Neural cell (in vitro differentiated cells): ENCODE measurements around the gene VWF. TPM values are rescaled to one million over a fixed set of nuclear protein-coding genes. Genes with fewer than 3 reads are reported as not detected.

Source experiments
- H2AFZ ChIP-seq: fragments of 200-600, 300-800 bp; sonication (generic), shearing (Covaris generic); 2 replicates; pipeline ENCODE4 v1.6.0; 2014; ENCODE audit warnings: low read depth, mild to moderate bottlenecking, antibody characterized with exemption, low read length, moderate library complexity
- H3F3A ChIP-seq: fragments of 200-600 bp; shearing (Covaris generic); 2 replicates; pipeline ENCODE4 v1.6.1; 2016; ENCODE audit warnings: mild to moderate bottlenecking, moderate library complexity, mixed read lengths, antibody characterized with exemption, low read length; ENCODE audit not compliant: insufficient read depth, poor library complexity, severe bottlenecking
- H3K27ac ChIP-seq: fragments of 200-600, 300-800 bp; sonication (generic), shearing (Covaris generic); 2 replicates; pipeline ENCODE4 v1.5.1; 2014; ENCODE audit warnings: mild to moderate bottlenecking, low read length, moderate library complexity
- H3K27me3 ChIP-seq: fragments of 300-800, 200-600 bp; sonication (generic), shearing (Covaris generic); 2 replicates; pipeline ENCODE4 v1.6.0; 2014; ENCODE audit warnings: mild to moderate bottlenecking, low read depth, low read length, moderate library complexity; ENCODE audit not compliant: insufficient read depth
- H3K36me3 ChIP-seq: fragments of 300-800, 200-600 bp; sonication (generic), shearing (Covaris generic); 2 replicates; pipeline ENCODE4 v1.5.1; 2014; ENCODE audit warnings: mild to moderate bottlenecking, antibody characterized with exemption, low read length, moderate library complexity; ENCODE audit not compliant: insufficient read depth
- H3K4me2 ChIP-seq: fragments of 300-800, 200-600 bp; sonication (generic), shearing (Covaris generic); 2 replicates; pipeline ENCODE4 v1.6.0; 2014; ENCODE audit warnings: mild to moderate bottlenecking, low read length
- H3K4me3 ChIP-seq: fragments of 300-800, 200-600 bp; sonication (generic), shearing (Covaris generic); 2 replicates; pipeline ENCODE4 v1.5.1; 2014; ENCODE audit warnings: mild to moderate bottlenecking, low read length, moderate library complexity
- H3K79me2 ChIP-seq: fragments of 200-600 bp; shearing (Covaris generic); replicated peaks from 2 replicates; pipeline ENCODE4 v1.6.0; 2014; ENCODE audit warnings: mild to moderate bottlenecking, low read length, moderate library complexity; ENCODE audit not compliant: insufficient read depth
- H3K9ac ChIP-seq: fragments of 300-800, 200-600 bp; sonication (generic), shearing (Covaris generic); 2 replicates; pipeline ENCODE4 v1.6.1; 2016; ENCODE audit warnings: mild to moderate bottlenecking, low read length, mixed read lengths
- H3K9me2 ChIP-seq: fragments of 200-600 bp; shearing (Covaris generic); 2 replicates; pipeline ENCODE4 v1.6.1; 2016; ENCODE audit warnings: mild to moderate bottlenecking, low read length, mixed read lengths; ENCODE audit not compliant: insufficient read depth
- H3K9me3 ChIP-seq: fragments of 200-600, 300-800 bp; sonication (generic), shearing (Covaris generic); 2 replicates; pipeline ENCODE4 v1.6.1; 2016; ENCODE audit warnings: mild to moderate bottlenecking, mixed run types, low read length, moderate library complexity, mixed read lengths
- H4K20me1 ChIP-seq: fragments of 200-600 bp; shearing (Covaris generic); 2 replicates; pipeline ENCODE4 v1.6.1; 2016; ENCODE audit warnings: mild to moderate bottlenecking, mixed run types; ENCODE audit not compliant: insufficient read depth
- EP300 ChIP-seq: fragments of 450-650 bp; conservative IDR thresholded peaks from 2 replicates; pipeline ENCODE4 v1.6.1; 2014; ENCODE audit warnings: antibody characterized with exemption, mild to moderate bottlenecking, moderate library complexity; ENCODE audit not compliant: poor library complexity, severe bottlenecking
- EZH2 ChIP-seq: fragments of 200-600, 300-800 bp; shearing (Covaris generic), sonication (generic); IDR thresholded peaks from 2 replicates; pipeline ENCODE4 v1.6.1; 2014; ENCODE audit warnings: antibody characterized with exemption, low read length, borderline replicate concordance, mild to moderate bottlenecking; ENCODE audit not compliant: insufficient read depth, poor library complexity, severe bottlenecking
- MXI1 ChIP-seq: fragments of 450-650 bp; conservative IDR thresholded peaks from 2 replicates; pipeline ENCODE4 v1.6.1; 2014; ENCODE audit warnings: antibody characterized with exemption, mild to moderate bottlenecking; ENCODE audit not compliant: poor library complexity, severe bottlenecking
- POLR2AphosphoS5 ChIP-seq: IDR thresholded peaks from 2 replicates; pipeline ENCODE4 v1.6.1; 2012
- RAD21 ChIP-seq: fragments of 450-650 bp; conservative IDR thresholded peaks from 2 replicates; pipeline ENCODE4 v1.6.1; 2014; ENCODE audit warnings: antibody characterized with exemption, mild to moderate bottlenecking, moderate library complexity
- SMC3 ChIP-seq: fragments of 450-650 bp; conservative IDR thresholded peaks from 2 replicates; pipeline ENCODE4 v1.6.1; 2014; ENCODE audit warnings: antibody characterized with exemption, mild to moderate bottlenecking, moderate library complexity; ENCODE audit not compliant: poor library complexity
- TAF1 ChIP-seq: IDR thresholded peaks from 2 replicates; pipeline ENCODE4 v1.6.1; 2012; ENCODE audit warnings: low read depth
- polyA plus RNA-seq: library from polyadenylated mRNA; depleted of rRNA; stranded (reverse); fragments of >200 nt; gene quantifications from 2 replicates; pipeline ENCODE4 v1.2.3, GENCODE V29; 2014
- TF ChIP-seq, protein P1 (sequence below): IDR thresholded peaks from 2 replicates; pipeline ENCODE4 v1.6.1; 2012; ENCODE audit warnings: borderline replicate concordance
- TF ChIP-seq, protein P2 (sequence below): fragments of 450-650 bp; IDR thresholded peaks from 2 replicates; pipeline ENCODE4 v1.5.1; 2014; ENCODE audit warnings: antibody characterized with exemption, mild to moderate bottlenecking, moderate library complexity; ENCODE audit not compliant: poor library complexity, severe bottlenecking

The VWF gene
- polyA plus RNA-seq, 1 donor from 2014 or later: not detected

DNA sequence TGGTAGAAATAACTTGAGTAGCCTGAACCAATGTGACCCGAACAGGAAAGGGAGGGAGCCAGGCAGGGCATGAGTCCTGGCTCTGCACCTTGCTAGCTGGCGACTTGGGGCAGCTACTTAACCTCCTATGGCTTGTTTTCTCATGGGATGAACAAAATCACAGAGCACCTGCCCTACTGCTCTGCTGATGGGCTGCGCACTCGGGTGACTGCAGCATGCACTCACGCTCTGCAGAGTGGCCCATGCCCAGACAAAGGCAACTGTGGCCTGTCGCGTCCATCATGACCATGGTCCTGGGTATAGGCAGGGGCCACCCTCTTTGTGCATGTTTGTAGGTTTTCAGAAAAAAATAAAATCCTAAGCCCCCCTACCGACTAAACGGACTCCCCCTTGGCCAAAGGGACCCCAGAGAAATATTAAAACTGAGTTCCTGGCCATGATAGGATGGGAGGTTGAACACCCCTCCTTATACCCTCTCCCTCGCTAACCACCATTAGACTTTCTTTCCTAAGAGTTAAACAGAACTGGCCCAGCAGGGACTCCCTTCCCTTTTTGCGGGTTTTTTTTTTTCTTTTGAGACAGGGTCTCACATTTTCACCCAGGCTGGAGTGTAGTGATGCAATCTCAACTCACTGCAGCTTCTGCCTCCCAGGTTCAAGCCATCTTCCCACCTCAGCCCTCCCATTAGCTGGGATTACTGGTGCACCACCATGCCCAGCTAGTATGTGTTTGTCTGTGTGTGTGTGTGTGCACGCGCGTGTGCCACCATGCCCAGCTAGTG is 32.5 kb downstream of the VWF start:
- no peaks in the 10 kb centered on the region for H3K9me3 ChIP-seq
- H3F3A ChIP-seq: no peaks in the 10 kb centered on the region
- H3K4me3 ChIP-seq: no peak overlapping the region
- no peaks in the 10 kb centered on the region for H3K79me2 ChIP-seq
- no peaks in the 10 kb centered on the region for H3K9me2 ChIP-seq
- no peak overlapping the region for H3K27ac ChIP-seq
- TF ChIP-seq EP300 (no peak), POLR2AphosphoS5 (no peak), RAD21 (no peak), MXI1 (no peak), SMC3 (no peak), TAF1 (no peak), EZH2 (no peak)
- TF ChIP-seq, protein P1, sequence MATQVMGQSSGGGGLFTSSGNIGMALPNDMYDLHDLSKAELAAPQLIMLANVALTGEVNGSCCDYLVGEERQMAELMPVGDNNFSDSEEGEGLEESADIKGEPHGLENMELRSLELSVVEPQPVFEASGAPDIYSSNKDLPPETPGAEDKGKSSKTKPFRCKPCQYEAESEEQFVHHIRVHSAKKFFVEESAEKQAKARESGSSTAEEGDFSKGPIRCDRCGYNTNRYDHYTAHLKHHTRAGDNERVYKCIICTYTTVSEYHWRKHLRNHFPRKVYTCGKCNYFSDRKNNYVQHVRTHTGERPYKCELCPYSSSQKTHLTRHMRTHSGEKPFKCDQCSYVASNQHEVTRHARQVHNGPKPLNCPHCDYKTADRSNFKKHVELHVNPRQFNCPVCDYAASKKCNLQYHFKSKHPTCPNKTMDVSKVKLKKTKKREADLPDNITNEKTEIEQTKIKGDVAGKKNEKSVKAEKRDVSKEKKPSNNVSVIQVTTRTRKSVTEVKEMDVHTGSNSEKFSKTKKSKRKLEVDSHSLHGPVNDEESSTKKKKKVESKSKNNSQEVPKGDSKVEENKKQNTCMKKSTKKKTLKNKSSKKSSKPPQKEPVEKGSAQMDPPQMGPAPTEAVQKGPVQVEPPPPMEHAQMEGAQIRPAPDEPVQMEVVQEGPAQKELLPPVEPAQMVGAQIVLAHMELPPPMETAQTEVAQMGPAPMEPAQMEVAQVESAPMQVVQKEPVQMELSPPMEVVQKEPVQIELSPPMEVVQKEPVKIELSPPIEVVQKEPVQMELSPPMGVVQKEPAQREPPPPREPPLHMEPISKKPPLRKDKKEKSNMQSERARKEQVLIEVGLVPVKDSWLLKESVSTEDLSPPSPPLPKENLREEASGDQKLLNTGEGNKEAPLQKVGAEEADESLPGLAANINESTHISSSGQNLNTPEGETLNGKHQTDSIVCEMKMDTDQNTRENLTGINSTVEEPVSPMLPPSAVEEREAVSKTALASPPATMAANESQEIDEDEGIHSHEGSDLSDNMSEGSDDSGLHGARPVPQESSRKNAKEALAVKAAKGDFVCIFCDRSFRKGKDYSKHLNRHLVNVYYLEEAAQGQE: no peak
- TF ChIP-seq, protein P2, sequence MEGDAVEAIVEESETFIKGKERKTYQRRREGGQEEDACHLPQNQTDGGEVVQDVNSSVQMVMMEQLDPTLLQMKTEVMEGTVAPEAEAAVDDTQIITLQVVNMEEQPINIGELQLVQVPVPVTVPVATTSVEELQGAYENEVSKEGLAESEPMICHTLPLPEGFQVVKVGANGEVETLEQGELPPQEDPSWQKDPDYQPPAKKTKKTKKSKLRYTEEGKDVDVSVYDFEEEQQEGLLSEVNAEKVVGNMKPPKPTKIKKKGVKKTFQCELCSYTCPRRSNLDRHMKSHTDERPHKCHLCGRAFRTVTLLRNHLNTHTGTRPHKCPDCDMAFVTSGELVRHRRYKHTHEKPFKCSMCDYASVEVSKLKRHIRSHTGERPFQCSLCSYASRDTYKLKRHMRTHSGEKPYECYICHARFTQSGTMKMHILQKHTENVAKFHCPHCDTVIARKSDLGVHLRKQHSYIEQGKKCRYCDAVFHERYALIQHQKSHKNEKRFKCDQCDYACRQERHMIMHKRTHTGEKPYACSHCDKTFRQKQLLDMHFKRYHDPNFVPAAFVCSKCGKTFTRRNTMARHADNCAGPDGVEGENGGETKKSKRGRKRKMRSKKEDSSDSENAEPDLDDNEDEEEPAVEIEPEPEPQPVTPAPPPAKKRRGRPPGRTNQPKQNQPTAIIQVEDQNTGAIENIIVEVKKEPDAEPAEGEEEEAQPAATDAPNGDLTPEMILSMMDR: no peak
- H3K4me2 ChIP-seq: no peak overlapping the region
- H3K27me3 ChIP-seq: no peaks in the 10 kb centered on the region
- no peaks in the 10 kb centered on the region for H3K36me3 ChIP-seq
- H2AFZ ChIP-seq: no peak overlapping the region
- no peaks in the 10 kb centered on the region for H4K20me1 ChIP-seq
- no peak overlapping the region for H3K9ac ChIP-seq

DNA sequence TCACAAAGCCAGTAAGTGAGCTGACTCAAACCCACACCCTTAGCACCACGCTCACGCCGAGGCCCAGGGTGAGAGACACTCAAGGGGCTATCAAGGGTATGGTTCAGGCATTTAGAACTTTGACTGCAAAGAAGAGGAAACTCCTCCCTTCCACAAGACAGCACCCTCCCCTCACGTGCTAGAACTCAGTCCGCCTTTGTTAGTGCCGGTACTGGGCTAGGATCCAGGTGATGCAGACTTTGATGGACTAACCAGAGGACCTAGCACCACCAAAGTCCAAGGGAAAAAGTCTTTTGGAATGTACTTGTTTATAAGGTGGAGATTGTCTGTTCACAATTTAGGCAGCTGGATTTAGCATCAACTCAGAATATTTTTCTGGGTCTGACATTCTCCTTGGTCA is 33.7 kb downstream of the VWF start:
- Histone ChIP-seq H4K20me1 (no peaks in the 10 kb centered on the region), H3K9ac (no peak overlapping the region), H3K79me2 (no peaks in the 10 kb centered on the region), H2AFZ (no peak overlapping the region), H3K9me3 (no peaks in the 10 kb centered on the region), H3K4me3 (no peak overlapping the region), H3K9me2 (no peaks in the 10 kb centered on the region), H3K4me2 (no peak overlapping the region), H3K27ac (no peak overlapping the region), H3K27me3 (no peaks in the 10 kb centered on the region), H3K36me3 (no peaks in the 10 kb centered on the region), H3F3A (no peaks in the 10 kb centered on the region)
- TF ChIP-seq SMC3 (no peak), EP300 (no peak), RAD21 (no peak), TAF1 (no peak), MXI1 (no peak)
